ENCODE results near the gene TRIM26.

TRIM26 gene

GRCh38 chr6:30156774-30157173 lies 56.4 kb downstream of the TRIM26 start:
- Histone ChIP-seq H3K9ac (ENCODE audit: low read depth, low read length) (no peak overlapping the region), H3K27me3 (ENCODE audit: control insufficient read depth, insufficient read depth, low read length) (peaks cover 39% of the 10 kb centered on the region), H3K4me3 (ENCODE audit: low read length) (no peak overlapping the region), H3K4me1 (ENCODE audit: control insufficient read depth, insufficient read depth, low read length) (peaks cover 20% of the 10 kb centered on the region), H3K36me3 (ENCODE audit: insufficient read depth, low read length) (no peaks in the 10 kb centered on the region), H3K4me2 (ENCODE audit: low read length) (no peak overlapping the region), H3K9me3 (replicated peaks; ENCODE audit: low read length) (no peaks in the 10 kb centered on the region)

- H3K4me2 ChIP-seq (ENCODE audit: low read length) = peak overlapping the region; percentile 15
- peaks cover 20% of the 10 kb centered on the region for H3K4me1 ChIP-seq (ENCODE audit: control insufficient read depth, insufficient read depth, low read length)
- peaks cover 44% of the 10 kb centered on the region for H3K27me3 ChIP-seq (ENCODE audit: control insufficient read depth, insufficient read depth, low read length)
- H3K4me3 ChIP-seq (ENCODE audit: low read length) = no peak overlapping the region
- H3K9ac ChIP-seq (ENCODE audit: low read depth, low read length) = no peak overlapping the region
- H3K9me3 ChIP-seq (replicated peaks; ENCODE audit: low read length) = no peaks in the 10 kb centered on the region
- H3K36me3 ChIP-seq (ENCODE audit: insufficient read depth, low read length) = no peaks in the 10 kb centered on the region
Measured at GRCh38 chr6:30156262-30156599, 57.0 kb downstream of the TRIM26 start.

DNA sequence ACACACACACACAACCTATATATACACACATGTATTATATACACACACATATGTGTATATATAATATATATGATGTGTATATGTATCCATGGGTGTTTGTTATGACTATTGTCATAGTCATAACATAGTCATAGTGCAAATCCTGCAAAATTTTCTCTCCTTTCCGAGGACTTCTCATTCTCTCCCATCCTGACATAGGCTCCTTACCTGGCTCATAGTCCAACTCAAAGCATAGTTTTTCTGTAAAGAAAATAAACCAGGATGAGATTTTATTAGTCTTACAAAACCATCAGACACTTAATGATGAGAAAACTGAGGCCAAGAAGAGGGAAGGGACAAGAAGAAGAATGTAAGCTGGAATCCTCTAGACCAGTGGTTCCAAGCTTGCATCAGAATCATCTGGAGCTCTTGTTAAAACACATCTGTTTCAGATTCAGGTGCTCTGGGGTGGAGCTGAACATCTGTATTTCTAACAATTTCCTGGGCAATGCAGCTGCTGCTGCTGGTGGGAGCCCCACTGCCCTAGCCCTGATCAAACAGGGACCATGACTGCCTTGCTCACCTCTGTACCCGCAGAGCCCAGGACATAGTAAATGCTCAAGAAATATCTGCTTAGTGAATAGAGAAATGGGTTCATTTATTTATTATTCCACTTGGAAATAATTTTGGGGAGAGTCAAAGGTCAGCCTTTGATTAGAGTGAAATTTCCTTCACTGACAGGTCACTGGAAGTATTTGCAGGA lies 57.5 kb downstream of the TRIM26 start:
- Histone ChIP-seq H3K9ac (ENCODE audit: low read depth, low read length) (no peak overlapping the region), H3K4me3 (ENCODE audit: low read length) (no peak overlapping the region), H3K27me3 (ENCODE audit: control insufficient read depth, insufficient read depth, low read length) (peaks cover 43% of the 10 kb centered on the region), H3K36me3 (ENCODE audit: insufficient read depth, low read length) (no peaks in the 10 kb centered on the region), H3K4me2 (ENCODE audit: low read length) (no peak overlapping the region), H3K9me3 (replicated peaks; ENCODE audit: low read length) (no peaks in the 10 kb centered on the region), H3K4me1 (ENCODE audit: control insufficient read depth, insufficient read depth, low read length) (peaks cover 20% of the 10 kb centered on the region)

GRCh38 chr6:30154709-30155519 lies 58.3 kb downstream of the TRIM26 start:
- Histone ChIP-seq H3K9me3 (replicated peaks; ENCODE audit: low read length) (no peaks in the 10 kb centered on the region), H3K4me2 (ENCODE audit: low read length) (peak overlapping the region; percentile 53), H3K4me3 (ENCODE audit: low read length) (no peak overlapping the region), H3K4me1 (ENCODE audit: control insufficient read depth, insufficient read depth, low read length) (peaks cover 20% of the 10 kb centered on the region), H3K27me3 (ENCODE audit: control insufficient read depth, insufficient read depth, low read length) (peaks cover 50% of the 10 kb centered on the region), H3K36me3 (ENCODE audit: insufficient read depth, low read length) (no peaks in the 10 kb centered on the region), H3K9ac (ENCODE audit: low read depth, low read length) (no peak overlapping the region)

- Histone ChIP-seq H3K4me2 (ENCODE audit: low read length) (no peak overlapping the region), H3K36me3 (ENCODE audit: insufficient read depth, low read length) (no peaks in the 10 kb centered on the region), H3K4me3 (ENCODE audit: low read length) (no peak overlapping the region), H3K4me1 (ENCODE audit: control insufficient read depth, insufficient read depth, low read length) (peaks cover 20% of the 10 kb centered on the region), H3K9me3 (replicated peaks; ENCODE audit: low read length) (no peaks in the 10 kb centered on the region), H3K9ac (ENCODE audit: low read depth, low read length) (no peak overlapping the region), H3K27me3 (ENCODE audit: control insufficient read depth, insufficient read depth, low read length) (peaks cover 51% of the 10 kb centered on the region)
Measured at GRCh38 chr6:30154061-30154460, 59.1 kb downstream of the TRIM26 start.

DNA sequence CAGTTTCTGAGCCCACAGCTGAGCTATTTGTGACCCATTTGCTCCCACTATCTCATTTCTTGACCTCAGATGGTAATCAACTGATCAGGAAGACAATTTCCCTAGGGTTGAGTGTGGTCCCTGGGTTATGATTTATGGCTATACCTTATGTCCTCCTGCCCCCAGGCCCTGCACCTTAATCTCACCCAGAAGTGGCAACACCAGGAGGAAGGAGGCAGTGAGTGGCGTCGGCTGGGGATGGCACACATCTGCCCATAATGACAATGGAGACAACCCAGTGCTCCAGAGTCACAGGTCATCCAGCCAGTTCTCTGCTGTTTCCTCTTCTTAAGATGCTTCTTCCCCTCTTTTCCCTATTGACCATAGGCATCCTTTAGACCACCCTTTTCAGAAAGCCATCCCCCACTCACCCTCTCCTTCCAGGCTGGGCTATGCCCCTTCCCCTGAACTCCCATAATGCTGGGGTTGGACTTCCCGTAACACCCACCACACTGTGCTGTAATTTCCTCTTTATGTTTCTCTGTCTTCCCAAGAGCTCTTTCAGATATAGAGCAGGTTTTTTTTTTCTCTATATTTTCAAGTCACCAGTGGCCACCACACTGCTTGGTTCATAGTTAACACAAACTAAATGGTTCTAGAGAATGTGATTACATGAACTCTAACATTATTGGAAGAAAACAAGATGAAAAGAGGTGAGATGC lies 60.1 kb downstream of the TRIM26 start:
- Histone ChIP-seq H3K4me2 (ENCODE audit: low read length) (no peak overlapping the region), H3K4me3 (ENCODE audit: low read length) (no peak overlapping the region), H3K27me3 (ENCODE audit: control insufficient read depth, insufficient read depth, low read length) (peaks cover 43% of the 10 kb centered on the region), H3K36me3 (ENCODE audit: insufficient read depth, low read length) (no peaks in the 10 kb centered on the region), H3K9me3 (replicated peaks; ENCODE audit: low read length) (no peaks in the 10 kb centered on the region), H3K9ac (ENCODE audit: low read depth, low read length) (no peak overlapping the region), H3K4me1 (ENCODE audit: control insufficient read depth, insufficient read depth, low read length) (peaks cover 20% of the 10 kb centered on the region)

DNA sequence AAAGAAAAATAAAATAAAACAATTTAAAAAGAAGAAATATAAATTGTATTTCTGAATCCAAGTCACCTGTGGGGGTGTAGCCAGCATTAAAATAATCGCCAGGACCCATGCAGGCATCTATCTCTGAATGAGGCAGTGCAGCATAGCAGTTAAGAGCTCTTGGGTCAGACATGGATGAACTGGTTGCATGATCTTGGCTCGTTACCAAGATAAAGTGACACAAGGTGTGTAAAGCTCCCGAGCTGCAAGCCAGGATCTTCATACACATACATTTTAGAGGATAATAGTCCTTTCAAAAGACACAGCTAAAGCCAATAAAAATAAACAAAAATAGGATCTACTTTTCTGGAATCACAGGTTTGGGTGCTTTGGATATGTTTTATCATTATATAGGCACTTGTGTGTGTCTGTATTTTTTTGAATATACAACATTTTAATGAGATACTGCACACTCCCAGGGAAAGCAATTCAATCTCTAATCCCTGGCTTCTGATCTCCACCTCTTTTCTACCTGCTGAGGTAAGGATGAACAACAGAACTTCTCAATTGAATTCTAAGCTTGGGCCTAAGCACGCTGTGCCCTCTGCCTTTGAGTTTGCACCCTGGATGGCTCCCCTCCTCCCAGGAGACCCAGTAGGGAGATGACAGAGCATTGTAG lies 61.1 kb downstream of the TRIM26 start:
- Histone ChIP-seq H3K9ac (ENCODE audit: low read depth, low read length) (no peak overlapping the region), H3K4me1 (ENCODE audit: control insufficient read depth, insufficient read depth, low read length) (peaks cover 20% of the 10 kb centered on the region), H3K36me3 (ENCODE audit: insufficient read depth, low read length) (no peaks in the 10 kb centered on the region), H3K4me2 (ENCODE audit: low read length) (no peak overlapping the region), H3K27me3 (ENCODE audit: control insufficient read depth, insufficient read depth, low read length) (peaks cover 50% of the 10 kb centered on the region), H3K9me3 (replicated peaks; ENCODE audit: low read length) (no peaks in the 10 kb centered on the region), H3K4me3 (ENCODE audit: low read length) (no peak overlapping the region)

DNA sequence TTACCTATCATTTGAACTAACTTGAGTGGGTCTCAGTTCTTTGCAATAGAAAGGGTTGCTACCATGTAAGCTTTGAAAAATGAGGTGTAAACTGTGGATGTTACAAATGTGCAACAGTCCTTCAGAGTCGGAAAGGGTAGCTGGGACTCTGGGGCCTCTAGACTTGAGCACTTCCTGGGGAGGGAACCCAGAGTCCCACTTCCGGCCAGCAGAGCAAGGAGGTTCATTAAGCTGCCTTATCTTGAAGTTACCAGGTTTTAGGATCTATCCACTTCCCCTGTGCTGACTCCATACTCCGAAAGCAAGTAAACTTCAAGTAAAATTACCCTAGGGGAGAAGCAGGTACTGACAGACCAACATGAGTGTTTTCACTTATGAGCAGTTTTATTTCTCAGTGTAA lies 61.6 kb downstream of the TRIM26 start:
- Histone ChIP-seq H3K9me3 (replicated peaks; ENCODE audit: low read length) (no peaks in the 10 kb centered on the region), H3K9ac (ENCODE audit: low read depth, low read length) (no peak overlapping the region), H3K27me3 (ENCODE audit: control insufficient read depth, insufficient read depth, low read length) (peaks cover 56% of the 10 kb centered on the region), H3K4me3 (ENCODE audit: low read length) (no peak overlapping the region), H3K4me2 (ENCODE audit: low read length) (no peak overlapping the region), H3K36me3 (ENCODE audit: insufficient read depth, low read length) (no peaks in the 10 kb centered on the region), H3K4me1 (ENCODE audit: control insufficient read depth, insufficient read depth, low read length) (peaks cover 20% of the 10 kb centered on the region)

DNA sequence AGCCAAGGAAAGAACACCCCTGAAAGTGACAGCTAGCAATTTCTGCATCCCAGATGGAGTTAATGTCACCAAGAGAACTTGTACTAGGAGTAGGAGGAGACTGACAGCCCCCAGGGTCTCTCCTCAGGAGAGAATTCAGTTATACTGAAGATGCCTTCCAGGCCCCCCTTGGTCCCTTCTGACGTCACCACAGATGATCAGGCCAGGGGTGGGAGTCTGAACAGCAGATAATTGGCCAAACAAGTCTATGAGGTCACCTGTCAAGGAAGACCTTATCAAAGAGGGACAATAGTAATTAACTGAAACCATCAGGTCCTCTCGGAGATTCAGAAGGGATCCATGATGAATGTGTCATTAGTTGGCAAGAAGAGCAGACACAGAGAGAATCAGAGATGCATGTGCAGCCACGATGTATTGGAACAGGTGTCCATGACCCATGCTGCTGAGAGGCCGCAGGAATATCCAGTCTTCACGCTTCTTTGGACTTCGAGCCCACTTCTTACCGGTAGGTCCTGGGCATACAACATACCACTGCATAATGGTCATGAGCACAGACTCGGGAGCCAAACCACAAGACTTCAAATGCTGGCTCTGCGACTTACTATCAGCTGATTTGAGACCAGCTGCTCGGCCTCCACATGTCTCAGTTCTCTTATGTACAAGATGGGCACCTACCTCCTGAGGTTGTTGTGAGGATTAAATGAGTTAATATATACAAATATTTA lies 62.4 kb downstream of the TRIM26 start:
- no peak overlapping the region for H3K4me3 ChIP-seq (ENCODE audit: low read length)
- H3K4me2 ChIP-seq (ENCODE audit: low read length) = no peak overlapping the region
- H3K9ac ChIP-seq (ENCODE audit: low read depth, low read length) = no peak overlapping the region
- no peaks in the 10 kb centered on the region for H3K36me3 ChIP-seq (ENCODE audit: insufficient read depth, low read length)
- H3K27me3 ChIP-seq (ENCODE audit: control insufficient read depth, insufficient read depth, low read length) = peaks cover 59% of the 10 kb centered on the region
- H3K4me1 ChIP-seq (ENCODE audit: control insufficient read depth, insufficient read depth, low read length) = peaks cover 13% of the 10 kb centered on the region
- no peaks in the 10 kb centered on the region for H3K9me3 ChIP-seq (replicated peaks; ENCODE audit: low read length)

DNA sequence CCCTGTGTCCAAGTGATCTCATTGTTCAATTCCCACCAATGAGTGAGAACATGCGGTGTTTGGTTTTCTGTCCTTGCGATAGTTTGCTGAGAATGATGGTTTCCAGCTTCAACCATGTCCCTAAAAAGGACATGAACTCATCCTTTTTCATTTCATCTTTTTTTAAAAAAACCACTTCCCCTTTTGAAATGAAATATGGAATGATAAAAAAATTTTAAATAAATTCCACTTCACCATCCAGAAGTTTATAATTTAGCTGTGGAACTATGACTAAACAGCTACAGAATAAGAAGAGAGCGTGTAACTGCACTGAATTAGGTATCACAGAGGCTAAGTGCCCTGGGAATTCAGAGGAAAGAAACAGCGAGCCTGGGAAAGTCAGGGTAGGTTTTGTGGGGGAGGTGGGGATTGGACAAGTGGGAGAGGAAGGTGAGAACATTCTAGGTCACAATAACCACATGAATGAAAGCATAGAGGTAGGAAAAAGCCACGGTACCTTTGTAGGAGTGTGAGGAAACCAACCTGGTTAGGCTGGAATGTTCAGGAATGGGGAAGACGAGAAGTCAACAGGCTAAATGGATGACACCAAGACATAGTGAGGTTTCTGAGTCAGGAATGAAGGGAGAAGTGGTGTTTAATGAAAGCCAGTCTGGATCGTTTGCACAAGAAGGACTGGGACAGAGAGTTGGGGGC lies 63.2 kb downstream of the TRIM26 start:
- H3K9me3 ChIP-seq (replicated peaks; ENCODE audit: low read length) = no peaks in the 10 kb centered on the region
- no peak overlapping the region for H3K4me3 ChIP-seq (ENCODE audit: low read length)
- no peak overlapping the region for H3K9ac ChIP-seq (ENCODE audit: low read depth, low read length)
- no peaks in the 10 kb centered on the region for H3K36me3 ChIP-seq (ENCODE audit: insufficient read depth, low read length)
- H3K4me2 ChIP-seq (ENCODE audit: low read length) = no peak overlapping the region
- H3K27me3 ChIP-seq (ENCODE audit: control insufficient read depth, insufficient read depth, low read length) = peaks cover 67% of the 10 kb centered on the region
- peaks cover 7% of the 10 kb centered on the region for H3K4me1 ChIP-seq (ENCODE audit: control insufficient read depth, insufficient read depth, low read length)
